Fibroblast of villous mesenchyme (primary cell): ENCODE results near the gene ZDHHC3. TPM values are rescaled to one million over a fixed set of nuclear protein-coding genes. Genes with fewer than 3 reads are reported as not detected.
"Not testable (repeated sequence)": the region's sequence is repeated elsewhere in the genome, so short reads cannot be mapped to it uniquely, and the experiment has no call there.

Source experiments
- DNase-seq: peaks from one replicate; pipeline ENCODE4 v3.0.0-alpha.2; 2010; ENCODE audit warnings: low read depth
- H3K4me3 ChIP-seq: 2 replicates; pipeline ENCODE4 v1.5.1; 2011; ENCODE audit warnings: low read depth, mild to moderate bottlenecking, low read length
- CTCF ChIP-seq: IDR thresholded peaks from 2 replicates; pipeline ENCODE4 v1.5.1; 2012; ENCODE audit warnings: low read depth, mild to moderate bottlenecking, low read length; ENCODE audit not compliant: insufficient read depth
- total RNA-seq: library from RNA; depleted of rRNA; stranded (reverse); fragments of >200 nt; gene quantifications from 2 replicates; pipeline ENCODE4 v1.2.3, GENCODE V29; 2012

Gene ZDHHC3
- total RNA-seq, 1 donor, result 60.0 TPM

DNA sequence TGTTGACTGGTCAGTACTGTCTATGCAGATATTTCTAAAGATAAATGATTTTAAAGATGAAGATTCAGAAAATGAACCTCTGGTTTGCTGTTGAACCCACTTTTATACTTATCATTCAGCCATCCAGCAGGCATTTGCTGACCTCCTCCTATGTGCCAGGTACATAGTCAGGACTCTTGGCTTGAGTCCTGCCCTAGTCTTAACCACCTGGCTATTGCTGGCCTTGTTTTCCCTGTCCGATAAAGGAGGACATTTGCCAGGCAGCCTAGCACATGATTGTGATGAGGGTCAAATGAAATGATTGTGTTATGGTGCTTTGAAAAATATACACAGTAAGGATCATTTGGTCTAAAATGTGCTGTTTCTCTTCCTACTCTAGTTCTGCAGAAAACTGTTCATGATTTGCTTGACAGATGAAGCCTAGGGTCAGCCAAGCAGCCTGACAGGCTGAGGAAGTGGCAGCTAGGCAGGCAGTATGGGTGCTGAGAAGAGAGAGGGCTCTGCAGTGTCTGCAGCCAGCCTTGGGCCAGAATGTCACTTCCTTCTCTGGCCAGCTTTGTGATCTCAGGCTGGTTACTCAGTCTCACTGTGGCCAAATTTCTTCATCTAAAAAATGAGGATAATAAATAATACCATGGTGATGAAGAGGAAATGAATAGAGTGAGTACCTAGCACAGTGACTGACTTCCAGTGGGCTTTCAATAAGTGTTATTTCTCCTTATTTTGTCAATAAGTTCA lies 13.8 kb upstream of the ZDHHC3 start:
- no peak overlapping the region for H3K4me3 ChIP-seq
- TF ChIP-seq CTCF, result no peak
- DNase-seq, result no peak

DNA sequence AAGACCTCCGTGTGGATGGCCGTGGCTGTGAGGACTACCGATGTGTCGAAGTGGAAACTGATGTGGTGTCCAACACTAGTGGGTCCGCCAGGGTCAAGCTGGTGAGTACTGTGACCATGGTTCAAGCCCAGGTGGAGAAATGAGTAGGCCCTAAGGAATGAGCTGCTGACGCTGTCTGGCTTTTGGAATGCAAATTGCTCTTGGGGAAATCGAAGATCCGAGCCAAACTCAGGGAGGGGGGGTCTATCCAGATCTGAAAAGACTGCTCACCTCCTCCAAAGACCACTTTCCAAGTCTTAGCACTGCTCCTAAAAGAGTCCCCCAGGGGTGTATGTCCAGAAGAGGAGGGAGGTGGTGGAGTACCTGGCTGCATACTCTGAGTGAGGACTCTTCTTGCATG lies 13.2 kb upstream of the ZDHHC3 start:
- H3K4me3 ChIP-seq, result no peak overlapping the region
- no peak for TF ChIP-seq CTCF
- no peak for DNase-seq

- no peak overlapping the region for H3K4me3 ChIP-seq
- TF ChIP-seq CTCF, result peak; percentile 56
- no peak for DNase-seq
These were observed 12.1 kb upstream of the ZDHHC3 start for GRCh38 chr3:44988073-44988472.

GRCh38 chr3:44987332-44987731 lies 11.4 kb upstream of the ZDHHC3 start:
- no peak overlapping the region for H3K4me3 ChIP-seq
- no peak for TF ChIP-seq CTCF
- DNase-seq, result no peak

DNA sequence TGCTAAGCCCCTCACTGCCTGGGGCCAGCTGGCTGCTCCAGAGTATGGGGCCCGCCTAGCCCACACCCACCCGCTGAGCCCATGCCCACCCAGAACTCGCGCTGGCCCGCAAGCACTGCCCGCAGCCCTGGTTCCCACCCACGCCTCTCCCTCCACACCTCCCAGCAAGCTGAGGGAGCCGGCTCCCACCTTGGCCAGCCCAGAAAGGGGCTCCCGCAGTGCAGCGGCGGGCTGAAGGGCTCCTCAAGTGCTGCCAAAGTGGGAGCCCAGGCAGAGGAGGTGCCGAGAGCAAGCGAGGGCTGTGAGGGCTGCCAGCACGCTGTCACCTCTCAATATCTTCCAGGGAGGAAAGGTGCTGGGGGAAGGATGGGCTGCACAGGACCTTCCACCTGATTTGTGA lies 10.4 kb upstream of the ZDHHC3 start:
- DNase-seq, H3K4me3 ChIP-seq: not testable (repeated sequence)

DNA sequence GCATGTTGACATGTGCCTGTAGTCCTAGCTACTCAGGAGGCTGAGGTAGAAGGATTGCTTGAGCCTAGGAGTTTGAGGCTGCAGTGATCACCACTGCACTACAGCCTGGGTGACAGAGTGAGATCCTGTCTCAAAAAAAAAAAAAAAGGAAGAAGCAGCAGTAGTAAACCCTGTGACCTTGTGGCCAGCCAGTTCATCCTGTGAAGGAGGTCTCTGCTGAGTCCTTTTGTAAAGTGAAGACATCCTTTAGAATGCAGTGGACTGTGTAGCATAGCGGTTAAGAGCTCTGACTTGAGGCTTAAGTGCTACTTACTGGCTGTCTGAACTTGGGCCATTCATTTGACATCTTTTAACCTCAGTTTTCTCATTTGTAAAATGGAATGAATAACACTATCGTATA lies 8.4 kb upstream of the ZDHHC3 start:
- DNase-seq, result no peak
- no peak for TF ChIP-seq CTCF
- H3K4me3 ChIP-seq, result no peak overlapping the region

- DNase-seq, result no peak
These were observed 7.5 kb upstream of the ZDHHC3 start for GRCh38 chr3:44983484-44983941.

More at GRCh38 chr3:44983484-44983941, 7.5 kb upstream of the ZDHHC3 start:
- H3K4me3 ChIP-seq, result no peak overlapping the region
- TF ChIP-seq CTCF, result no peak
